GM19023 (cell line): ENCODE measurements around the gene AGAP1.

ENCODE experiments used
- ATAC-seq: cut with Tn5 transposase; IDR thresholded peaks from one replicate; pipeline ENCODE4 v1.9.1; 2021; ENCODE audit warnings: mild to moderate bottlenecking, moderate library complexity; ENCODE audit not compliant: unreplicated experiment

The AGAP1 gene

GRCh38 chr2:236171680-236172254 is 677.9 kb downstream of the AGAP1 start:
- ATAC-seq, result no peak

- no peak for ATAC-seq
These were observed 678.6 kb downstream of the AGAP1 start for GRCh38 chr2:236172255-236173035.

DNA sequence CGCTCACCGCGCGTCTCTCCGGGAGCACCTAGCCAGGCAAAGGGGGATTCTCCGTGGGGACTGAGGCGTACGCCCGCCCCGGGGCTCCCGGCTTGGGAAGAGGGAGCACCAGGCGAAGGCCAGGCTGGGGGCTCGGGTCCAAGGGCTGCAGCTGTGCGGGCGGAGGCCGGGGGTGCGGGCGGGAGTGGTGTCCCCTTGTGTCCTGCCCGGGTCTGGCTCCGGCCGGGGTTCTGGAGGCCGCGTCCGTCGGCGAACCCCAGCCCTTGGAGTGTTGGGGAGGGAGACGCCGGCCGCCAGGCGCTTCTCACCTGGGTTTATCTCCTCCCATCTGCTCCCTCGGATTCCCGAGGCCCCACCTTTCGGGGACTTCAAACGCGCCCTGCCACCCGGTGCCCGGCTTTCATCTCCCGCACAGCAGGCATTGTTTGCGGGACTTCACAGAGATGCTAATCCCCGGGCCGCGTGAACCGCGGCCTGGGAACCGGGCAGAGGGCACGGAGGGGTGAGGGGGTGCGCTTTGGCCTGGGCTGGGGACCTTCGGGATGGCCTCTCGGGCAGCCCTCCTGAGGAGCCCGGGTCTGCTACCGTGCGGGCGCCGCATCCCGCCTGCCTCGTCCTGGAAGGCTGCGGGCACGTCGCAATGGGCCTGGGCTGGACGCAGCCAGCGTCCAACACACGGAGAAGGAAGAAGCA is 679.3 kb downstream of the AGAP1 start:
- no peak for ATAC-seq

GRCh38 chr2:236173729-236174607 is 680.1 kb downstream of the AGAP1 start:
- no peak for ATAC-seq

GRCh38 chr2:236175548-236176150 is 681.8 kb downstream of the AGAP1 start:
- ATAC-seq, result no peak

DNA sequence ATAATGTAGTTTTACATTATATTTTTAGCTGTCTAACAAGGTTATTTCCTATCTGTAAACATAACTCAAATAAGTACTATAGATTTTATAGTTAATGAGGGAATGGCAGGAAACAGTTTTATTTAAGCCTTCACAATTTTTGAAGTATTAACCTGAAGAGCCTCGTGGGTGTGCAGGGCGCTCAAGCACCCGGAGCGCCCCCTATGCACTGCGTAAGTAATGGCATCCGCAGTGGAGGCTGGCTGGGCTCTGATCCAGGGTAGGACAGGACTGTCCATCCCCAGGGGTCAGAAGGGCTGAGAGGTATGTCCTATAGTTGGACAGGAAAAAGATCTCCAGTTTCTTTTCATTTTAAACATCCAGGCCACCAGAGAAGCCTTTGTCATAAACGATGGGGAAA is 682.6 kb downstream of the AGAP1 start:
- no peak for ATAC-seq

DNA sequence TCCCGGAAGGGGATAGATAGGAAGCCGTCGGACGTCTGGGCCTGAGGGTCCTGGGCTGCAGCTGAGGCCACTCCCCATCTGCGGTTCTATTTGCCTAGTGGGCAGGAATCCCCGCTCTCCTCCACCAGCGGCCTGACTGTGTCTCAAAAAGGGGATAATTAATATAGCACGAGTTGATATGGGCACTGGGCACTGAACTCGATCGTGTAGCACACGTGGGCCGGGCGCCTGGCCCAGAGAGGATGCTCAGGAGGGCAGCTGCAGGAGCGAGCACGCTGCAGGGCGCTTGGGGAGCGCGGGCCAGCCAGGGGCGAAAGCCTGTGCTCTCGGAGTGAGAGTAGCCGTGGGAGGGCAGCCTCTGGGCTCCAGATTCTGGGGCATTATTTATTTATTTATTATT is 683.1 kb downstream of the AGAP1 start:
- ATAC-seq, result no peak

DNA sequence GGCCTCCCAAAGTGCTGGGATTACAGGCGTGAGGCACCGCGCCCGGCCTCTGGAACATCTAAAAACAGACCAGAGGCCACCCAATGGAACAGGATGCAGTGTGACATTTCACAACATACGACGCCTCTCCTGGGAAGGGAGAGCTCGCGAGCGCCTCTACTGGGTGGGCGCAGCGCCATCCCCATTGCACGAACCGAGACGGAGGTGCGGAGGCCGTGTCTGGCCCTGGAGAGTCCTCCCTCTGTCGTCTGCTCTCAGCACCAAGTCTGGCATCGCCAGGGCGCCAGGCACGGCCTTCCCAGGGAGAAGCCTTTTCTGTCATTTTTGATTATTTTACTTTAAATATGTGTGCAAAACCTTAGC is 683.7 kb downstream of the AGAP1 start:
- ATAC-seq, result no peak

DNA sequence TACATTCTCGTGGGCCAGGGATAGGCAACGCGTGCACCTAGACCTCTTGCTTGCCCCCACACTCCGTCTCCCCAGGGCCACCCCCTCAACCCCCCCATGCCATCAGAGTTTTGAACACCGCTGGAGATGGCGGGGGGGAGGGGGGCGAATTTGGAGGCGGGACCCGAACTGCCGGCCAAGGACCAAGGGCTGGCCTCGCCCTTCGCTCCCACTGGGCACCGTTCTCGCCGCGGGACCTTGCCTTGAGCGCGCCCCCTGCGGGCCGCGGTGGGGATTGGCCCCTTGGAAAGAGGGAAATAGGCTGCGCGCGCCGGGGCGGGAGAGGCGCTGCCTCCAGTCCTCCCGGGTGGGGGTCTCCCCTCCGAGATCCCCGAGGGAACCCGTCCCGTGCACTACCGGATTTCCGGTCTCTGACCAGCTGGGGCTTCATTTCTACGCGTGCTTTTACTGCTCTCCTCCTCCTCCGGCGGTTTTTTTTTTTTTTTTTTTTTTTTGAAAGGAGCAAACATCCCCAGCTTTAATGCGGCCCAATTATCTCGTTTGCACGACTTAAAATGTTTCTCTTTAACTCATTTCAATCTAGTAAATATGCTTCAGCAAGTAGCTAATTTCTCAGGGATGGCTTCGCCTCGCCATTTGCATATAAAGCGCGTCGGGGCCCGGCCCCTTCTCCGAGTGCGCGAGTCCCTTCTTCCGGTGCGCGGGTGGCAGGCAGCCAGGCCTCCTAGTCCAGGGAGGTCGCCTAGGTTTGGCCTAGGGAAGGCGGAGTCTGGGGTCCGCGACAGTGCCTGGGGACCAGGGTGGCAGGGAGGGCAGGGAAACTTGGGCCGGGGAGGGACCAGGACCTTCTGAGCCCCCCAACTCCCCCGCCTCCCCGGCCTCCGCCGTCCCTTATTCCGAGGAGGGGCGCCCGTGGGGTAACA is 684.4 kb downstream of the AGAP1 start:
- no peak for ATAC-seq

DNA sequence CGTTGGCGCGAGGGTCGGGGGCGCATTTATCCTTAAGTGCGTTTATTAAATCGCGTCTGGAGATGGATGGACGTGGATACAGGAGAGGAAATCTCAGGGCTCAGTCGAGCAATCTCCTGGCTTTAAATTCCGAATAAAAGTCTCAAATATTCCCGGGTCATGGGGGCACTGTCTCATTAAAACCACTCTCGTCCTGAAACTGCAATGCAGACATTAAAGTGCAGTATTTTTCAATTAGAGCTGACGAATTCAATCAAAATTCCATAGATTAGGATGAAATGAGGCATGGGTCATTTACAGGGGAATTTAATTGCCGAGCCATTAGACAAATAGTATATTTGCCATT is 685.0 kb downstream of the AGAP1 start:
- no peak for ATAC-seq

- no peak for ATAC-seq
These were observed 685.6 kb downstream of the AGAP1 start for GRCh38 chr2:236179236-236180075.

- no peak for ATAC-seq
These were observed 686.4 kb downstream of the AGAP1 start for GRCh38 chr2:236180076-236180816.

DNA sequence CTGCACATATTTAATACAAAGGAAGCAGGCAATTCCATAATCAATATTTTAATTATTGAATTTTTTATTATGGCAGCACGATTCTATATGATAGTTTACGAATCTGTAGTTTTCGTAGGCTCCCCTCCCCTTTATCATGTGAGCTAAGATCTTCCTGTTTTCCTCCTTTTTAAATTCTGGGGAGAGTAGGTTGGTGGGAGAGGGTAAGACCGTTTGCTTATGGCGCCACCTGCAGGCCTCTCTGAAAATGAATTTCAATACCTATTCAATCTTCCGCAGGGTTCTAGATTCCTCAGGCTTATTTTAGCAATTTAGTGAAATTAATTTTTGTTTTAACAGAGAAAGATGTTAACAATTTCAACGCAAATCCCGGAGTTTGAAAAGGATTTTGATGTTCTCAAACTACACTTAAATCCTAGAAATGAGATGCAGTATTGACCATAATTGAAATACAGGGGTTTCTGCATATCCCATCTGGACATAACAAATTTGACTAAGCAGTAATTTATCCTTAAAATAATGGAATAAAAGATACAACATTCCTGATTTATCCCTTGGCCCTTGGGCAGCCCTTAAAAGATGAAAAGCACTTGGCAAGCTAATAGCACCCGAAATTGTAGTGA is 687.1 kb downstream of the AGAP1 start:
- no peak for ATAC-seq
